ENCODE measurements around the gene PLA2G4B. TPM values are rescaled to one million over a fixed set of nuclear protein-coding genes. Genes with fewer than 3 reads are reported as not detected.

Gene PLA2G4B
- total and polyA plus RNA-seq, 10 of the 15 experiments (the other 5 are each of a cell fraction or from before 2014, with no cell fraction given), result 0.22 to 6.6 (median 2.9) TPM

- Histone ChIP-seq H2AFZ (ENCODE audit: control insufficient read depth, low read depth, low read length) (no peak overlapping the region), H3K4me3 (no peak overlapping the region), H3K9ac (ENCODE audit: control insufficient read depth, insufficient read depth, low read length) (no peak overlapping the region), H3K4me1 (ENCODE audit: control insufficient read depth, insufficient read depth, low read length) (no peaks in the 10 kb centered on the region), H3K27me3 (replicated peaks in 1 of 2; ENCODE audit: control insufficient read depth in 2 of 2, insufficient read depth in 2 of 2, low read length in 1 of 2) (no peaks in the 10 kb centered on the region), H4K20me1 (ENCODE audit: control insufficient read depth, insufficient read depth) (no peaks in the 10 kb centered on the region; the same call in 1 of the 2 replicates), H3K9me3 (replicated peaks; ENCODE audit: control insufficient read depth, insufficient read depth, low read length) (no peaks in the 10 kb centered on the region), H3K4me2 (ENCODE audit: control insufficient read depth, insufficient read depth) (no peak overlapping the region), H3K79me2 (ENCODE audit: control insufficient read depth, insufficient read depth, low read length) (no peaks in the 10 kb centered on the region), H3K36me3 (ENCODE audit: control insufficient read depth in 2 of 2, insufficient read depth in 2 of 2, low read length in 1 of 2) (peaks cover 3 to 10% of the 10 kb centered on the region in 2 experiments; a peak in 3 of 4 replicates), H3K27ac (ENCODE audit: control insufficient read depth, insufficient read depth) (no peak overlapping the region)
- no peak for FAIRE-seq
- BruUV-seq (replicated peaks), result no TSS peak
- no peak for DNase-seq (ENCODE audit: low read depth, low spot score)
- no peak for TF ChIP-seq TCF3 (IDR thresholded peaks at IDR 0.05; ENCODE audit: borderline replicate concordance, insufficient read depth, low read depth, low read length)
- no peak for TF ChIP-seq ATF3 (IDR thresholded peaks at IDR 0.05; ENCODE audit: borderline replicate concordance, extremely low read depth, low read depth, low read length)
- TF ChIP-seq ZNF24 (IDR thresholded peaks at IDR 0.05), result no peak
- TF ChIP-seq ZBTB4 (CRISPR knock-in tag; IDR thresholded peaks at IDR 0.05), result no peak
- TF ChIP-seq CREM (IDR thresholded peaks at IDR 0.05; ENCODE audit: low read depth), result no peak
- no peak for TF ChIP-seq EZH2 (IDR thresholded peaks at IDR 0.05; ENCODE audit: borderline replicate concordance, control insufficient read depth, low read depth, low read length)
- TF ChIP-seq ATF7 (IDR thresholded peaks at IDR 0.05; ENCODE audit: low read depth), result no peak
- TF ChIP-seq ZNF622 (IDR thresholded peaks at IDR 0.05), result no peak
- no peak for TF ChIP-seq RAD21 (IDR thresholded peaks at IDR 0.05; ENCODE audit: insufficient read depth, low read depth, low read length)
- no peak for TF ChIP-seq MAX (IDR thresholded peaks at IDR 0.05; ENCODE audit: low read depth, low read length)
- no peak for TF ChIP-seq POLR2AphosphoS2 (IDR thresholded peaks at IDR 0.05; ENCODE audit: low read depth, low read length)
- TF ChIP-seq ZZZ3 (IDR thresholded peaks at IDR 0.05; ENCODE audit: control insufficient read depth, insufficient read length, low read depth), result no peak
- RAD21 ChIA-PET (ENCODE audit: unreplicated experiment), result no interaction called here
- POLR2A ChIA-PET, result no interaction called here
- ATAC-seq, result no peak
- 88% methylated on average over 10 of the region's 10 CpGs for WGBS (ENCODE audit: insufficient coverage, insufficient replicate concordance, low lambda C conversion rate, missing lambda C conversion rate)
- CTCF ChIA-PET, result interaction anchor here (1.6 kb wide), 1 partner anchor 14 kb away, joined by 5 read pairs; no protein-coding TSS in a partner anchor
- SMC1A ChIA-PET (ENCODE audit: uncharacterized antibody, unreplicated experiment), result interaction anchor here (1.4 kb wide), 1 partner anchor 51 kb away, joined by 7 read pairs; the partner anchor contains the start of gene MAPKBP1
- intact Hi-C loops (cut with micrococcal nuclease; ENCODE audit: unreplicated experiment), result loop anchor here (5.0 kb wide), 2 partner anchors 77 to 147 kb away; partner anchors contain the start of gene EHD4
- in situ Hi-C loops (cut with MboI), result no loop called here
Observed at GRCh38 chr15:41825145-41825544, 13.5 kb upstream of the PLA2G4B start.

Measured in GM12878 (cell line).